Tibial nerve (tissue), 4 donors: ENCODE results near the gene NKX6-1. TPM values are rescaled to one million over a fixed set of nuclear protein-coding genes. Genes with fewer than 3 reads are reported as not detected.

Source experiments
- DNase-seq, 2 donors: peaks; one replicate each; pipeline ENCODE4 v3.0.0-alpha.2; 2019; ENCODE audit warnings: low spot score in 2 of 2
- H3K27ac ChIP-seq, 4 donors: fragments of 200-600 bp; sonication (generic) in 3 of 4; one replicate each; pipeline ENCODE4 v1.5.1; 2017 to 2019; ENCODE audit warnings: mild to moderate bottlenecking in 1 of 4
- H3K27me3 ChIP-seq, 2 donors: fragments of 200-600 bp; sonication (generic) in 1 of 2; one replicate each; pipeline versions ENCODE4 v1.5.1 to v1.6.0; 2017 to 2019
- H3K36me3 ChIP-seq, 3 donors: fragments of 200-600 bp; sonication (generic); one replicate each; pipeline ENCODE4 v1.5.1; 2018 to 2019
- H3K4me1 ChIP-seq, 4 donors: fragments of 200-600 bp; sonication (generic) in 3 of 4; one replicate each; pipeline ENCODE4 v1.5.1; 2017 to 2019
- H3K4me3 ChIP-seq, 4 donors: fragments of 200-600 bp; sonication (generic) in 3 of 4; one replicate each; pipeline ENCODE4 v1.5.1; 2017 to 2019; ENCODE audit warnings: mild to moderate bottlenecking in 1 of 4, moderate library complexity in 1 of 4
- H3K9me3 ChIP-seq, 4 donors: fragments of 200-600 bp; sonication (generic) in 3 of 4; one replicate each; pipeline ENCODE4 v1.5.1; 2017 to 2019
- EP300 ChIP-seq, 2 donors: sonication (generic); formaldehyde crosslinking; IDR thresholded peaks; one replicate each; pipeline ENCODE4 v1.6.1; 2017; ENCODE audit warnings: antibody characterized with exemption in 2 of 2, mild to moderate bottlenecking in 1 of 2
- POLR2A ChIP-seq, 2 donors: fragments of 450-650 bp; IDR thresholded peaks; one replicate each; pipeline ENCODE4 v1.6.1; 2017; ENCODE audit warnings: antibody characterized with exemption in 2 of 2, mild to moderate bottlenecking in 2 of 2, moderate library complexity in 2 of 2
- WGBS, 2 donors: methylation state at CpG; one replicate each; pipeline ENCODE4 v1.1.5; 2018; 5-methylcytosine and 5-hydroxymethylcytosine counted together
- total RNA-seq, 4 donors: library from RNA; depleted of rRNA; stranded (reverse); fragments of >200 nt; gene quantifications; one replicate each; pipeline ENCODE4 v1.1.0, GENCODE V29; 2016
- TF ChIP-seq, protein P1 (sequence below), 5 experiments: fragments of 200-600 bp in 3 of 5; fragments of 450-650 bp in 2 of 5; sonication (generic) in 3 of 5; IDR thresholded peaks; one replicate each; pipeline ENCODE4 v1.5.1; 2016 to 2019; ENCODE audit warnings: antibody characterized with exemption in 5 of 5, mild to moderate bottlenecking in 3 of 5, moderate library complexity in 2 of 5

The NKX6-1 gene
- total RNA-seq, 4 donors from 2014 or later: 0.21 TPM; not detected in 3

DNA sequence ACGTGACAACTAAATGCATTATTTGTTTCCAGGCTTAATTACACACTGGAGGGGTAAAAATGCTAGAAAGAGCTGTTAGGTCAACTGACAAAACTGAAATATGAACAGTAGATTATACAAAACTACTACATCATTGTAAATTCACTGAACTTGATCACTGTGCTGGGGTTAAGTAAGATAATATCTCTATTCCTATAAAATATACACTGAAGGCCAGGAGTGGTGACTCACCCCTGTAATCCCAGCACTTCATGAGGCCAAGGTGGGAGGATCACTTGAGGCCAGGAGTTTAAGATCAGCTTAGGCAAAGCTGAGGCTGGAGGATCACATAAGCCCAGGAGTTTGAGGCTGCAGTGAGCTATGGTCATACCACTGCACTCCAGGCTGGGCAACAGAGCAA, 31.8 kb upstream of the NKX6-1 start:
- 33 to 53% methylated on average over 1 of the region's 1 CpG for WGBS, 2 donors
- Histone ChIP-seq H3K9me3 (peaks cover 0 to 12% (median 0%) of the 10 kb centered on the region in 4 donors), H3K27me3 (no peaks in the 10 kb centered on the region), H3K36me3 (no peaks in the 10 kb centered on the region), H3K27ac (no peak overlapping the region), H3K4me1 (no peaks in the 10 kb centered on the region), H3K4me3 (no peak overlapping the region)
- TF ChIP-seq, protein P1, sequence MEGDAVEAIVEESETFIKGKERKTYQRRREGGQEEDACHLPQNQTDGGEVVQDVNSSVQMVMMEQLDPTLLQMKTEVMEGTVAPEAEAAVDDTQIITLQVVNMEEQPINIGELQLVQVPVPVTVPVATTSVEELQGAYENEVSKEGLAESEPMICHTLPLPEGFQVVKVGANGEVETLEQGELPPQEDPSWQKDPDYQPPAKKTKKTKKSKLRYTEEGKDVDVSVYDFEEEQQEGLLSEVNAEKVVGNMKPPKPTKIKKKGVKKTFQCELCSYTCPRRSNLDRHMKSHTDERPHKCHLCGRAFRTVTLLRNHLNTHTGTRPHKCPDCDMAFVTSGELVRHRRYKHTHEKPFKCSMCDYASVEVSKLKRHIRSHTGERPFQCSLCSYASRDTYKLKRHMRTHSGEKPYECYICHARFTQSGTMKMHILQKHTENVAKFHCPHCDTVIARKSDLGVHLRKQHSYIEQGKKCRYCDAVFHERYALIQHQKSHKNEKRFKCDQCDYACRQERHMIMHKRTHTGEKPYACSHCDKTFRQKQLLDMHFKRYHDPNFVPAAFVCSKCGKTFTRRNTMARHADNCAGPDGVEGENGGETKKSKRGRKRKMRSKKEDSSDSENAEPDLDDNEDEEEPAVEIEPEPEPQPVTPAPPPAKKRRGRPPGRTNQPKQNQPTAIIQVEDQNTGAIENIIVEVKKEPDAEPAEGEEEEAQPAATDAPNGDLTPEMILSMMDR (IDR thresholded peaks at IDR 0.05): no peak
- TF ChIP-seq EP300 (IDR thresholded peaks at IDR 0.05) (no peak), POLR2A (IDR thresholded peaks at IDR 0.05) (no peak)
- no peak for DNase-seq

DNA sequence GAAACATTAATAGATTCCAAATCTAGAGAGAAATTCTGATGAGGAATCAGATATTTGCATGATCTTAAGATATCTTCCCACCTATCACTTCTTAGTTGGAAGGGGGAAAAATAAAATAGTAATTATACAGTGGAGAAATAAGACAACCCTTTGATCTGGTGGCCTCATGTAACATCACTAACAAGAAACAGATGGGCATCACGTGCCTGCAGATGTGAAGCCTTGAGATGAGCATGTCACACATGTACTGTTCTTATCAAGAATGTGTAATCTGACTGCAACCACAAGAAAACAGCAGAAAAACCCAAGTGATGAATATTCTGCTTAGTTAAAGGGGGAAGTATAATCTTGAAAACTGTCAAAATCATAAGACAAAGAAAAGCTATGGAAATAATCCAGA, 31.4 kb upstream of the NKX6-1 start:
- Histone ChIP-seq H3K4me3 (no peak overlapping the region), H3K36me3 (no peaks in the 10 kb centered on the region), H3K4me1 (no peaks in the 10 kb centered on the region), H3K27ac (no peak overlapping the region), H3K9me3 (peaks cover 0 to 12% (median 0%) of the 10 kb centered on the region in 4 donors), H3K27me3 (no peaks in the 10 kb centered on the region)
- 49 to 67% methylated on average over 1 of the region's 1 CpG for WGBS, 2 donors
- DNase-seq: no peak
- TF ChIP-seq, protein P1 (IDR thresholded peaks at IDR 0.05): no peak

DNA sequence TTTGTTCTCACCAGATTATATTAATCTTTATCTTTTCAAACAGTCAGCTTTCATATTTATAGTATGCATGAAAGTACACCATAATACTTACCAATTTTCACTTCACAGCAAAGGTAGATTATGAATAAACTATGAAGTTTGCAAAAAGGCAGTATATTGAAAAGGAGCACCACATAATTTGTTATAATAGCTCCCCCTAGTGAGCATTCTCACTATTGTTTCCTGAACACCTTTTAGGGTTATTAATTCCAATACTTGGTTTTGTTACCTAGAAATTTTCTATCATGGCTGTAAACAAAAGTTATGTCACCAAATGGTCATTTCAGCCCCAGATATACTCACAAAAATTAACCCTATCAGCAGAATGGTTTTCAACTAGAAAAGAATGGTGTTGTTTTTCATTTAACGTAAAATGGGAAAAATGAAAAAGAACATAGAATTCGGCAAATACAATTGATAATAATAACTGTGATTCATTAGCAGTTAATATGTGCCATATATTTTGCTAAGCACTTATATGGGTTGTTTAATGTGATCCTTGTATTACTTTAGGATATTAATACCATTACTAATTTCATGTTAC, 30.2 kb upstream of the NKX6-1 start:
- H3K27ac ChIP-seq: no peak overlapping the region
- no peaks in the 10 kb centered on the region for H3K27me3 ChIP-seq
- 94 to 96% methylated on average over 2 of the region's 2 CpGs for WGBS, 2 donors
- peaks cover 0 to 12% (median 0%) of the 10 kb centered on the region in 4 donors for H3K9me3 ChIP-seq
- no peaks in the 10 kb centered on the region for H3K36me3 ChIP-seq
- TF ChIP-seq, protein P1 (IDR thresholded peaks at IDR 0.05): peak; percentile 23 to 54 (median 45)
- TF ChIP-seq POLR2A (IDR thresholded peaks at IDR 0.05): no peak
- no peak overlapping the region for H3K4me3 ChIP-seq
- no peak for DNase-seq
- no peaks in the 10 kb centered on the region for H3K4me1 ChIP-seq

DNA sequence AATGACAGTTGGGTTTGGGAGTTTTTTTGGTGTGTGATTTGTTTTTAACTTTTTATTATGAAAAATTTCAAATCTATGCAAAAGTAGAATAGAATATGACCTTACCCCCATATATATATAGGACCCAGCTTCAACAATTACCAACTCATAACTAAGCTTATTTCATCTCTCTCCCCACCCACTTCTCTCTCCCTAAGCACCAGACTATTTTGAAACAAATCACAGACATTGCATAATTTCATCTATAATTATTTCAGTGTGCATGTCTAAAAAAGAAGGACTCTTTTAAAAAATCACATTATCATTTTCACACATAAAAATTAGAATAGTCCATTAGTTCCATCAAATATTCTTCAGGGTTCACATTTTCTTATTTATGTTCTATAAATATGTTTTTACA, 28.3 kb upstream of the NKX6-1 start:
- Histone ChIP-seq H3K4me1 (no peaks in the 10 kb centered on the region), H3K9me3 (no peaks in the 10 kb centered on the region), H3K27me3 (no peaks in the 10 kb centered on the region), H3K27ac (no peak overlapping the region), H3K4me3 (no peak overlapping the region), H3K36me3 (no peaks in the 10 kb centered on the region)
- no peak for DNase-seq
- TF ChIP-seq POLR2A (IDR thresholded peaks at IDR 0.05) (no peak), EP300 (IDR thresholded peaks at IDR 0.05) (no peak)
- TF ChIP-seq, protein P1 (IDR thresholded peaks at IDR 0.05): no peak

DNA sequence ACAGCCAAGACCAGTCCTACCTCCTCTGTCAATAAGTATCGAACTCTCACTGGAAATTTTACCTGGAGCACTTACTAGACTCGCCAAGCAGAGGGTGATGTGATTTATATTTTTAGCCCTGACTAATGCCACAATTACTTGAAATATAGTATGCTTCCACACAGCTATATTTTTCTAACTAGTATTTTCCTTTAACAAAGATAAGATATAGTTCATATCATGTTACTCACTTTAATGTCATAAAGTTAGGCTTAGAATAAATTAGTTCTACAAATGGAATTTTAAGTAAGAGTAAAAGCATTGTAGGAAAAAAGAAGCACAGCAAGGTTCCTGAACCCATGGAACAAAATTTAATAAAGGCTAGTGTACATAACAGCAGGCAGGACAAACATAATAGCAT, 16.0 kb upstream of the NKX6-1 start:
- H3K36me3 ChIP-seq: no peaks in the 10 kb centered on the region
- H3K9me3 ChIP-seq: no peaks in the 10 kb centered on the region
- H3K27ac ChIP-seq: no peak overlapping the region
- H3K4me1 ChIP-seq: no peaks in the 10 kb centered on the region
- no peak overlapping the region for H3K4me3 ChIP-seq
- TF ChIP-seq, protein P1 (IDR thresholded peaks at IDR 0.05): no peak
- 82 to 85% methylated on average over 2 of the region's 2 CpGs for WGBS, 2 donors
- no peak for DNase-seq
- H3K27me3 ChIP-seq: peaks cover 0 to 14% of the 10 kb centered on the region in 2 donors
